ENCODE data around the gene CPVL.

Gene CPVL

GRCh38 chr7:29105191-29105590 is 41.1 kb downstream of the CPVL start:
- H3K9ac ChIP-seq (ENCODE audit: low read length), result no peak overlapping the region
- H2BK12ac ChIP-seq (ENCODE audit: low read length in 2 of 2), result peak overlapping the region in 1 of 2 experiments; percentile 15
- no peaks in the 10 kb centered on the region for H3K9me3 ChIP-seq (ENCODE audit: control insufficient read depth, low read length)
- H3K27ac ChIP-seq (ENCODE audit: low read length, poor library complexity, severe bottlenecking), result no peak overlapping the region
- no peaks in the 10 kb centered on the region for H3K4me1 ChIP-seq (ENCODE audit: control insufficient read depth, insufficient read depth, low read depth, low read length)
- no peak overlapping the region for H3K4me3 ChIP-seq (ENCODE audit: insufficient read depth in 1 of 2, low read depth in 1 of 2, low read length in 2 of 2)
- no peak overlapping the region for H3K23ac ChIP-seq (ENCODE audit: low read length in 2 of 2)
- H3K14ac ChIP-seq (ENCODE audit: low read length in 2 of 2), result no peak overlapping the region
- H3K36me3 ChIP-seq (ENCODE audit: control insufficient read depth in 1 of 2, insufficient read depth in 2 of 2, low read depth in 1 of 2, low read length in 2 of 2), result no peaks in the 10 kb centered on the region
- 92% methylated on average over 2 of the region's 4 CpGs for WGBS
- H2AK5ac ChIP-seq (ENCODE audit: low read length, severe bottlenecking), result no peak overlapping the region
- no peak overlapping the region for H2BK120ac ChIP-seq (ENCODE audit: low read depth, low read length)
- peaks cover 22 to 24% of the 10 kb centered on the region in 2 experiments for H3K27me3 ChIP-seq (ENCODE audit: control insufficient read depth in 1 of 2, insufficient read depth in 1 of 2, low read length in 2 of 2)
- H3K4ac ChIP-seq (ENCODE audit: low read depth in 1 of 2, low read length in 2 of 2), result no peak overlapping the region
- no peak overlapping the region for H2BK15ac ChIP-seq (ENCODE audit: low read depth, poor library complexity, severe bottlenecking)
- no peaks in the 10 kb centered on the region for H3K79me1 ChIP-seq (replicated peaks; ENCODE audit: low read length, poor library complexity, severe bottlenecking)
- no peak overlapping the region for H3K4me2 ChIP-seq (ENCODE audit: low read length, poor library complexity, severe bottlenecking)
- H4K8ac ChIP-seq (ENCODE audit: low read length), result no peak overlapping the region
- no peak overlapping the region for H3K18ac ChIP-seq (ENCODE audit: low read depth in 1 of 2, low read length in 2 of 2)
- no peak overlapping the region for H2BK5ac ChIP-seq (ENCODE audit: low read depth, low read length, poor library complexity, severe bottlenecking)
- no peak overlapping the region for H4K91ac ChIP-seq (ENCODE audit: low read length)
- no peak overlapping the region for H2AFZ ChIP-seq (ENCODE audit: low read depth, low read length)
- DNase-seq, result no peak

- Histone ChIP-seq H2AFZ (ENCODE audit: low read depth, low read length) (no peak overlapping the region), H3K27ac (ENCODE audit: low read length, poor library complexity, severe bottlenecking) (no peak overlapping the region), H3K4me1 (ENCODE audit: control insufficient read depth, insufficient read depth, low read depth, low read length) (no peaks in the 10 kb centered on the region), H2BK15ac (ENCODE audit: low read depth, poor library complexity, severe bottlenecking) (no peak overlapping the region), H3K4me2 (ENCODE audit: low read length, poor library complexity, severe bottlenecking) (no peak overlapping the region), H3K36me3 (ENCODE audit: control insufficient read depth in 1 of 2, insufficient read depth in 2 of 2, low read depth in 1 of 2, low read length in 2 of 2) (no peaks in the 10 kb centered on the region), H3K4me3 (ENCODE audit: insufficient read depth in 1 of 2, low read depth in 1 of 2, low read length in 2 of 2) (no peak overlapping the region), H2BK5ac (ENCODE audit: low read depth, low read length, poor library complexity, severe bottlenecking) (no peak overlapping the region), H3K9ac (ENCODE audit: low read length) (no peak overlapping the region), H3K79me1 (replicated peaks; ENCODE audit: low read length, poor library complexity, severe bottlenecking) (no peaks in the 10 kb centered on the region), H3K23ac (ENCODE audit: low read length in 2 of 2) (no peak overlapping the region), H4K8ac (ENCODE audit: low read length) (no peak overlapping the region), H2BK12ac (ENCODE audit: low read length in 2 of 2) (no peak overlapping the region), H3K27me3 (ENCODE audit: control insufficient read depth in 1 of 2, insufficient read depth in 1 of 2, low read length in 2 of 2) (peaks cover 7 to 8% of the 10 kb centered on the region in 2 experiments), H3K18ac (ENCODE audit: low read depth in 1 of 2, low read length in 2 of 2) (no peak overlapping the region), H3K4ac (ENCODE audit: low read depth in 1 of 2, low read length in 2 of 2) (no peak overlapping the region), H2AK5ac (ENCODE audit: low read length, severe bottlenecking) (no peak overlapping the region), H2BK120ac (ENCODE audit: low read depth, low read length) (no peak overlapping the region), H3K9me3 (ENCODE audit: control insufficient read depth, low read length) (no peaks in the 10 kb centered on the region), H3K14ac (ENCODE audit: low read length in 2 of 2) (no peak overlapping the region), H4K91ac (ENCODE audit: low read length) (no peak overlapping the region)
- 10% methylated on average over 6 of the region's 7 CpGs for WGBS
- DNase-seq, result peak; percentile 69
Observed at GRCh38 chr7:29102558-29103151, 43.7 kb downstream of the CPVL start.

- Histone ChIP-seq H3K23ac (ENCODE audit: low read length in 2 of 2) (no peak overlapping the region), H3K4ac (ENCODE audit: low read depth in 1 of 2, low read length in 2 of 2) (no peak overlapping the region), H3K36me3 (ENCODE audit: control insufficient read depth in 1 of 2, insufficient read depth in 2 of 2, low read depth in 1 of 2, low read length in 2 of 2) (no peaks in the 10 kb centered on the region), H2AK5ac (ENCODE audit: low read length, severe bottlenecking) (no peak overlapping the region), H3K14ac (ENCODE audit: low read length in 2 of 2) (no peak overlapping the region), H3K4me2 (ENCODE audit: low read length, poor library complexity, severe bottlenecking) (no peak overlapping the region), H4K8ac (ENCODE audit: low read length) (no peak overlapping the region), H3K18ac (ENCODE audit: low read depth in 1 of 2, low read length in 2 of 2) (no peak overlapping the region), H3K4me3 (ENCODE audit: insufficient read depth in 1 of 2, low read depth in 1 of 2, low read length in 2 of 2) (no peak overlapping the region), H3K27me3 (ENCODE audit: control insufficient read depth in 1 of 2, insufficient read depth in 1 of 2, low read length in 2 of 2) (no peaks in the 10 kb centered on the region), H3K9me3 (ENCODE audit: control insufficient read depth, low read length) (no peaks in the 10 kb centered on the region), H2BK15ac (ENCODE audit: low read depth, poor library complexity, severe bottlenecking) (no peak overlapping the region), H2AFZ (ENCODE audit: low read depth, low read length) (no peak overlapping the region), H3K27ac (ENCODE audit: low read length, poor library complexity, severe bottlenecking) (no peak overlapping the region), H3K4me1 (ENCODE audit: control insufficient read depth, insufficient read depth, low read depth, low read length) (no peaks in the 10 kb centered on the region), H2BK5ac (ENCODE audit: low read depth, low read length, poor library complexity, severe bottlenecking) (no peak overlapping the region), H2BK12ac (ENCODE audit: low read length in 2 of 2) (no peak overlapping the region), H2BK120ac (ENCODE audit: low read depth, low read length) (no peak overlapping the region), H3K9ac (ENCODE audit: low read length) (no peak overlapping the region), H3K79me1 (replicated peaks; ENCODE audit: low read length, poor library complexity, severe bottlenecking) (no peaks in the 10 kb centered on the region), H4K91ac (ENCODE audit: low read length) (no peak overlapping the region)
- no peak for DNase-seq
- WGBS, result no CpG with 5 or more reads among the region's 1 CpG
Observed at GRCh38 chr7:29100924-29101323, 45.4 kb downstream of the CPVL start.

- WGBS, result 93% methylated on average over 4 of the region's 5 CpGs
- Histone ChIP-seq H3K36me3 (ENCODE audit: control insufficient read depth in 1 of 2, insufficient read depth in 2 of 2, low read depth in 1 of 2, low read length in 2 of 2) (no peaks in the 10 kb centered on the region), H3K4me1 (ENCODE audit: control insufficient read depth, insufficient read depth, low read depth, low read length) (no peaks in the 10 kb centered on the region), H4K8ac (ENCODE audit: low read length) (no peak overlapping the region), H3K14ac (ENCODE audit: low read length in 2 of 2) (no peak overlapping the region), H2AK5ac (ENCODE audit: low read length, severe bottlenecking) (no peak overlapping the region), H2BK120ac (ENCODE audit: low read depth, low read length) (no peak overlapping the region), H3K27me3 (ENCODE audit: control insufficient read depth in 1 of 2, insufficient read depth in 1 of 2, low read length in 2 of 2) (no peaks in the 10 kb centered on the region), H3K9ac (ENCODE audit: low read length) (no peak overlapping the region), H3K79me1 (replicated peaks; ENCODE audit: low read length, poor library complexity, severe bottlenecking) (no peaks in the 10 kb centered on the region), H2BK5ac (ENCODE audit: low read depth, low read length, poor library complexity, severe bottlenecking) (no peak overlapping the region), H2BK15ac (ENCODE audit: low read depth, poor library complexity, severe bottlenecking) (no peak overlapping the region), H3K4me3 (ENCODE audit: insufficient read depth in 1 of 2, low read depth in 1 of 2, low read length in 2 of 2) (no peak overlapping the region), H3K23ac (ENCODE audit: low read length in 2 of 2) (no peak overlapping the region), H4K91ac (ENCODE audit: low read length) (no peak overlapping the region), H3K18ac (ENCODE audit: low read depth in 1 of 2, low read length in 2 of 2) (no peak overlapping the region), H3K9me3 (ENCODE audit: control insufficient read depth, low read length) (no peaks in the 10 kb centered on the region), H3K4me2 (ENCODE audit: low read length, poor library complexity, severe bottlenecking) (no peak overlapping the region), H3K27ac (ENCODE audit: low read length, poor library complexity, severe bottlenecking) (no peak overlapping the region), H2BK12ac (ENCODE audit: low read length in 2 of 2) (no peak overlapping the region), H2AFZ (ENCODE audit: low read depth, low read length) (no peak overlapping the region), H3K4ac (ENCODE audit: low read depth in 1 of 2, low read length in 2 of 2) (no peak overlapping the region)
- no peak for DNase-seq
Observed at GRCh38 chr7:29099896-29100847, 46.2 kb downstream of the CPVL start.
